Smooth muscle cell (in vitro differentiated cells): ENCODE measurements around the gene CEND1. TPM values are rescaled to one million over a fixed set of nuclear protein-coding genes. Genes with fewer than 3 reads are reported as not detected.

Source experiments
- DNase-seq: peaks from one replicate; lab custom pipeline; 2025; ENCODE audit not compliant: unreplicated experiment; lab: John Stamatoyannopoulos, UW
- H2AFZ ChIP-seq: fragments of 200-600 bp; sonication (generic); 2 replicates; pipeline ENCODE4 v1.6.0; 2016; ENCODE audit warnings: antibody characterized with exemption, low read depth, mild to moderate bottlenecking
- H3F3A ChIP-seq: fragments of 200-600 bp; sonication (generic); 2 replicates; pipeline ENCODE4 v1.6.0; 2017; ENCODE audit warnings: antibody characterized with exemption, low read depth
- H3K27ac ChIP-seq: fragments of 200-600 bp; sonication (generic); 2 replicates; pipeline ENCODE4 v1.5.1; 2016; ENCODE audit warnings: low read depth, mild to moderate bottlenecking
- H3K27me3 ChIP-seq: fragments of 200-600 bp; sonication (generic); 2 replicates; pipeline ENCODE4 v1.6.1; 2016; ENCODE audit warnings: low read depth, mild to moderate bottlenecking
- H3K36me3 ChIP-seq: fragments of 200-600 bp; sonication (generic); 2 replicates; pipeline ENCODE4 v1.5.1; 2016; ENCODE audit warnings: low read depth
- H3K4me1 ChIP-seq: fragments of 200-600 bp; sonication (generic); 2 replicates; pipeline ENCODE4 v1.5.1; 2016; ENCODE audit warnings: low read depth
- H3K4me2 ChIP-seq: fragments of 200-600 bp; sonication (generic); 2 replicates; pipeline ENCODE4 v1.6.0; 2016; ENCODE audit warnings: mild to moderate bottlenecking
- H3K4me3 ChIP-seq: fragments of 200-600 bp; sonication (generic); 2 replicates; pipeline ENCODE4 v1.5.1; 2016; ENCODE audit warnings: mild to moderate bottlenecking
- H3K79me2 ChIP-seq: fragments of 200-600 bp; sonication (generic); 2 replicates; pipeline ENCODE4 v1.6.0; 2016; ENCODE audit warnings: low read depth, mild to moderate bottlenecking
- H3K9ac ChIP-seq: fragments of 200-600 bp; sonication (generic); 2 replicates; pipeline ENCODE4 v1.6.0; 2016; ENCODE audit warnings: low read depth
- H3K9me3 ChIP-seq: fragments of 200-600 bp; sonication (generic); replicated peaks from 2 replicates; pipeline ENCODE4 v1.5.1; 2016; ENCODE audit warnings: low read depth
- H4K20me1 ChIP-seq: fragments of 200-600 bp; sonication (generic); 2 replicates; pipeline ENCODE4 v1.6.0; 2016; ENCODE audit warnings: low read depth
- CTCF ChIP-seq: fragments of 200-600 bp; sonication (generic); IDR thresholded peaks from 2 replicates; pipeline ENCODE4 v1.5.1; 2017; ENCODE audit warnings: borderline replicate concordance, mild to moderate bottlenecking, antibody characterized with exemption; ENCODE audit not compliant: insufficient read depth, poor library complexity, severe bottlenecking
- WGBS: methylation state at CpG from one replicate; pipeline ENCODE4 v1.1.7; 2016; ENCODE audit warnings: low lambda C conversion rate; 5-methylcytosine and 5-hydroxymethylcytosine counted together
- polyA plus RNA-seq: library from polyadenylated mRNA; unstranded; fragments of >200 nt; fragmentation: Nextera tagmentation; extraction: Ambion mirVana; gene quantifications from 2 replicates; pipeline ENCODE4 v1.2.1, GENCODE V29; 2016
- total RNA-seq: library from RNA; depleted of rRNA; stranded (reverse); fragments of >200 nt; gene quantifications from 2 replicates; pipeline ENCODE4 v1.2.3, GENCODE V29; 2014

Gene CEND1
- total and polyA plus RNA-seq, 2 experiments from 2014 or later, result 0.13 TPM; not detected in 1

- no peak for TF ChIP-seq CTCF
- H3K4me2 ChIP-seq, result peak overlapping the region; percentile 63
- peaks cover 11% of the 10 kb centered on the region for H3K4me1 ChIP-seq
- peaks cover 10% of the 10 kb centered on the region for H3K79me2 ChIP-seq
- peaks cover 40% of the 10 kb centered on the region for H4K20me1 ChIP-seq
- no peak overlapping the region for H3K4me3 ChIP-seq
- no peaks in the 10 kb centered on the region for H3K36me3 ChIP-seq
- no peak overlapping the region for H3K27ac ChIP-seq
- H3K9ac ChIP-seq, result no peak overlapping the region
- H3F3A ChIP-seq, result no peaks in the 10 kb centered on the region
- no peak for DNase-seq
- H3K9me3 ChIP-seq, result no peaks in the 10 kb centered on the region
- no peak overlapping the region for H2AFZ ChIP-seq
- WGBS, result 85% methylated on average over 34 of the region's 36 CpGs
- H3K27me3 ChIP-seq, result no peaks in the 10 kb centered on the region
These were observed 7.4 kb downstream of the CEND1 start for GRCh38 chr11:782264-783174.

- no peaks in the 10 kb centered on the region for H3F3A ChIP-seq
- H3K9me3 ChIP-seq, result no peaks in the 10 kb centered on the region
- no peak for TF ChIP-seq CTCF
- H2AFZ ChIP-seq, result no peak overlapping the region
- H3K36me3 ChIP-seq, result no peaks in the 10 kb centered on the region
- H4K20me1 ChIP-seq, result peaks cover 58% of the 10 kb centered on the region
- 94% methylated on average over 16 of the region's 16 CpGs for WGBS
- H3K4me1 ChIP-seq, result peaks cover 19% of the 10 kb centered on the region
- peaks cover 32% of the 10 kb centered on the region for H3K79me2 ChIP-seq
- H3K4me3 ChIP-seq, result no peak overlapping the region
- no peak overlapping the region for H3K4me2 ChIP-seq
- no peak overlapping the region for H3K27ac ChIP-seq
- no peaks in the 10 kb centered on the region for H3K27me3 ChIP-seq
- DNase-seq, result no peak
- H3K9ac ChIP-seq, result no peak overlapping the region
These were observed 9.8 kb downstream of the CEND1 start for GRCh38 chr11:779955-780532.

- no peak overlapping the region for H2AFZ ChIP-seq
- no peak for TF ChIP-seq CTCF
- H3K36me3 ChIP-seq, result no peaks in the 10 kb centered on the region
- H3K4me2 ChIP-seq, result no peak overlapping the region
- no peak overlapping the region for H3K27ac ChIP-seq
- no peaks in the 10 kb centered on the region for H3F3A ChIP-seq
- H3K79me2 ChIP-seq, result peaks cover 40% of the 10 kb centered on the region
- H3K27me3 ChIP-seq, result no peaks in the 10 kb centered on the region
- no peak for DNase-seq
- no peaks in the 10 kb centered on the region for H3K9me3 ChIP-seq
- H3K4me1 ChIP-seq, result peaks cover 19% of the 10 kb centered on the region
- no peak overlapping the region for H3K9ac ChIP-seq
- 96% methylated on average over 23 of the region's 23 CpGs for WGBS
- H3K4me3 ChIP-seq, result no peak overlapping the region
- peaks cover 66% of the 10 kb centered on the region for H4K20me1 ChIP-seq
These were observed 10.6 kb downstream of the CEND1 start for GRCh38 chr11:778976-779954.
